ENCODE measurements around the gene POLR2C. TPM values are rescaled to one million over a fixed set of nuclear protein-coding genes. Genes with fewer than 3 reads are reported as not detected.
"Not testable (repeated sequence)": the region's sequence is repeated elsewhere in the genome, so short reads cannot be mapped to it uniquely, and the experiment has no call there.

The POLR2C gene
- 10 to 100 TPM; 69.6 to 89.1 (median 82.8) TPM for polyA plus RNA-seq (ENCODE audit: insufficient read length in 4 of 4)

DNA sequence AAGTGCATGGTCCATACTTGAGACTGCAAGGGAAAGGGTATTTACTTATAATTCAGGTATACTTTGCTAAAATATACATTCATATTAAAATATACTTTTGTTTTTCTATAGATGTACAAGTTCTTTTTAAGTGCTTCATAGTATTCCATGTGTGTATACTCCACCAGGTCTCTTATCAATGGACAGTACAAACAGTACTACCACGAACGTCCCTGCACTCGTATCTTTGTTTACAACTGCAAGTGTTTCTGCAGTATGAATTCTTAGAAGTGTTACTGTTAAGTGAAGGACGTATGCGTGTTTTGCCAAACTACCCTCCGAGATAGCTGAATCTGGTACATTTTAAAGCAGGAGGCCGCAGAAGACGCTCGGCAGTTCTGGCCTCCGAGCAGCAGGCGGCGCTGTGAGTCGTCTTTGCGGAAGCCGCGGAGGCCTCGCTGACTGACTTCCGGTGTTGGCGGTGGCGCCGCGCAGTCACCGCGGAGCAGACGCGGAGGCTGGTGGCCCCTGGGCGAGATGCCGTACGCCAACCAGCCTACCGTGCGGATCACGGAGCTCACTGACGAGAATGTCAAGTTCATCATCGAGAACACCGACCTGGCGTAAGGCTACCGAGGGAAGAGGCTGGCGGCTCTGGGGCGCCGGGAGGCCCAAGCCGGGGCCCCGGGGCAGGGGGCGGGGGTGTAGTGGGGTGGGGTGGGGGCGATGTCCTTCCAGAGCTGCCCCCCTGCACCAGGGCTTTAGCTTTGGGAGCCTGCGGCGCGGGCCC, at the start of gene POLR2C:
Gene POLR2C, plus strand, starts transcription at position 471 of the 769 bp plus-strand sequence. Its CDS starts 46 bp downstream, at position 517.
- DNase-seq (ENCODE audit: low read depth in 4 of 4, low spot score in 3 of 4) = peak in 3 of 4 donors; percentile 72 to 73 (median 73)

DNA sequence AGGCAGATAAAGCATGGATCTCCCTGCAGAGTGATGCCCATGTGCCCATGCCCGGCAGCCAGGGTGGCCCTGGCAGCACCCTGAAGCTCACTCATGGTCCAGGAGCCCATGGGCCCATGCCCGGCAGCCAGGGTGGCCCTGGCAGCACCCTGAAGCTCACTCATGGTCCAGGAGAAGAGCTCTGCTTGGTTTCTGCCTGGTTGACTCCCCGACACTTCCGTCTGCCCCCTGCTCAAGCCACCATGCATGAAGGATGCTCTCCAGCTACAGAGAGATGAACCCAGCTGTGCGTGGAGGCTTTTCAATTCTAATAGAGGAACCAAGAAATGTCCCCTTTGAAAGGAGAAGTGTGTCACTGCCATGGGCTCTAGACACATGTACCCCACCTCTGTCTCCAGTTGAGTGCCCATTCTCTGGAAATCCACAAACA, 49.2 kb upstream of the POLR2C start:
- no peak for DNase-seq (ENCODE audit: low read depth in 4 of 4, low spot score in 3 of 4)

- DNase-seq (ENCODE audit: low read depth in 4 of 4, low spot score in 3 of 4) = no peak
Observed at GRCh38 chr16:57413733-57414132, 48.7 kb upstream of the POLR2C start.

DNA sequence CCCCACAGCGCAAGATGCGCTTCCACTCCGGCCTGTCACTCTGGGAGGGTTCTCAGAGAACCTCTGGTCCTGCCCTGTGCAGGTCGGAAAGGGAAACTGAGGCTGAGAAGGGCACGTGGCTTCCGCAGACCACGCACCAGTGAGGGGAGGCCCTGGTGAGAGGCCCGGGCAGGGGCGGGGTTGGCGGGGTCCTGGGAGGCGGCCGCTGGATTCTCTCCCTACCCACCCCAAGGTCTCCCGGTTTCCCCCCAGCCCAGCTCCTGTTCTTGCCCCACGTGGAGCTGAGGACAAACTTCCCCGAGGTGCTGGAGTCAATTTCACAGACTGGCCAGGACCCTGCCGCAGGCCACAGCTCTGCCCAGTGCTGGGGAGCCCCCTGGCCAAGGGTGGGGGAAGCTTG, 46.4 kb upstream of the POLR2C start:
- DNase-seq (ENCODE audit: low read depth in 4 of 4, low spot score in 3 of 4) = no peak

GRCh38 chr16:57419506-57419905, 43.0 kb upstream of the POLR2C start:
- DNase-seq (ENCODE audit: low read depth in 4 of 4, low spot score in 3 of 4) = no peak

DNA sequence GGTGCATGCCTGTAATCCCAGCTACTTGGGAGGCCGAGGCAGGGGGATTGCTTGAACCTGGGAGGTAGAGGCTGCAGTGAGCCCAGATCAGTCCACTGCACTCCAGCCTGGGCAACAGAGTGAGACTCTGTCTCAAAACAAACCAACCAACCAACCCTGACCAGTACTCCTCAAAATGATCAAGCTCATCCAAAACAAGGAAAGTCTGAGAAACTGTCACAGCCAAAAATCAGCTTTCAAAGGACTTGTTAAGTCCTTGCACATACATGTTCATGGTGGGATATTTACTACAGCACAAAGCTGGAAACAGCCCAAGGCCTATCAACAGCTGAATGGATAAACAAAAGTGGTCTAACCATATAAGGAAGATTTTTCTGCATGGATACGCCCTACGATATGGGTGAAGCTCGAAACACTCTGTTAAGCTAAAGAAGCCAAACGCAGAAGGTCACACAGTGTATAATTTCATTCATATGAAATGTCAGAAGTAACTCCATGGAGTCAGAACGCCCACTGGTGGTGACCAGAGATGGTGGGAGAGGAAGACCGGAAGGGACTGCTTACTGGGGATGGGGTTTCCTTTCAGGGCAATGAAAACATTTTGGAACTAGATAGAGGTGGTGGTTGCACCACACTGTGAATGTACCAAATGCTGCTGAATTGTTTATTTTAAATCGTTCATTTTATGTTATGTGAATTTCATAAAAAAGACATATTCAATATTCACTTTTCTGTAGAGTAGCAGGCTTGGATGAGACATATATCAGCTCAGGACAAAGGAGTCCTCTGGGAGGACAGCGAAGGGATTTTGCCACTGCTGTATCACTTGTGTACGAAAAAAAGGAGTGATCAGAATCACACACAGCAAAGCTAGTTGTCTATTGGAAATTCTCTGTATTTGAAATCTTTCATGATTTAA, 40.2 kb upstream of the POLR2C start:
- DNase-seq (ENCODE audit: low read depth in 4 of 4, low spot score in 3 of 4) = peak in 3 of 4 donors; percentile 52 to 58 (median 54)

GRCh38 chr16:57423152-57423551, 39.3 kb upstream of the POLR2C start:
- no peak for DNase-seq (ENCODE audit: low read depth in 4 of 4, low spot score in 3 of 4)

DNA sequence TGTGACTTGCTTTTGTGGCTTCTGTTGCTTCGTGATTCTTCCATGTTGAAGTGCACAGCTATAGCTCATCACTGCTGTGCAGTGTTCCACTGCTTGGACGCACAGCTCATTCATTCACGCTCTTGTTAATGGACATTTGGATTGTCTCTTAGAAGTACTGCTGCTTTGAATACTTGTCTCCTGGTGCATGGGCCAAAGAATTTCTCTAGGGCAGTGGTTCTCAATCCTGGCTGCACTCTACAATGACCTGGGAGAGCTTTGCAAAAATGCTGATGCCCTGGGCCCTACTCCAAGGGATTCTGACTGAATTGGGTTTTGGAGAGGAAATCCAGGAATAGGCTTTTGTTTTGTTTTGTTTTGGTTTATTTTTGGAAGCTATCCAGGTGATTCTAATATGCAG, 37.9 kb upstream of the POLR2C start:
- no peak for DNase-seq (ENCODE audit: low read depth in 4 of 4, low spot score in 3 of 4)

DNA sequence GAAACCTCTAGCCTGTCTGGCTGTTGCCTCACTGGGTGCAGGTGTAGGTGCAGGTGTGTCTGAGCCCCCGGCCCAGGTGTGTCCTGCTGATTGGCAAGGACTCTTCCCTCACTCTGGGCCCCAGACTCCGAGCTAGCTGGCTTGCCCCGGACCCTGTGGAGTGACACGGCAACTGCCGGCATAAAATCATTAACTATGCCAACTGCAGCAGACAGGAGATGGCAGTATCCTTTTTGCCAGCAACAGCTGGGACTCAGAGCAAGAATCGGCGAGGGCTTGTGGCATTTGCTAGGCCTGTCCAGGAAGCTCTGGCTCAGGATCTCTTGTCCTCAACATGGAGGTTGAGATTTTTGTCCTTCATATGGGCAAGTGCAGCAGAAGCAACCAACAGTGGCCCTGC, 36.1 kb upstream of the POLR2C start:
- no peak for DNase-seq (ENCODE audit: low read depth in 4 of 4, low spot score in 3 of 4)

DNA sequence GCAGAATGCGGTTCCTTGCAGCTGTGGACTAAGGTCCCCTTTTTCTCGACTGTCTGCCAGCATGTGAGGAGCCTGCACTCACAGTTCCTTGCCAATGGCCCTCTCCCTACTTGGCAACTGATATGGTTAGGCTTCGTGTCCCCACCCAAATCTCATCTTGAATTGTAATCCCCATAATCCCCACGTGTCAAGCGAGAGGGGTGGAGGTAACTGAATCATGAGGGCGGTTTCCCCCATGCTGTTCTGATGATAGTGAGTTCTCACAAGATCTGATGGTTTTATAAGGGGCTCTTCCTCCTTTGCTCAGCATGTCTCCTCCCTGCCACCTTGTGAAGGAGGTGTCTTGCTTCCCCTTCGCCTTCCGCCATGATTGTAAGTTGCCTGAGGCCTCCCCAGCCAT, 35.2 kb upstream of the POLR2C start:
- DNase-seq (ENCODE audit: low read depth in 4 of 4, low spot score in 3 of 4) = no peak

DNA sequence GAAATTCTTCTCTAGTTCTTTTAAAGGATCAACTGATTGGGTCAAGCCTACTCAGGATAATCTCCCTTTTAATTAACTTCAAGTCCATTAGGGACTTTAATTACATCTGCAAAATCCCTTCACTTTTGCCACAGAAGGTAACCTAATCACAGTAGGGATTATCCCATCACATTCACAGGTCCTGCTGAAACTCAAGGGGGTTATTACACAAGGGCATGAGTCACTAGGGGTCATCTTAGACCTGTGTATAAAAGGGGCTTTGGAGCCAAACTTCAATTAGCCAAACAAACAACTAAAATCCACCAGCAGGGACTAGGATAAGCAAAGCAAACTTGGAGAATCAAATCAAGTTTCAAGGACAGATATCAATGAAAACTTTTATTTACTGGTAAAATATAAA, 34.7 kb upstream of the POLR2C start:
- no peak for DNase-seq (ENCODE audit: low read depth in 4 of 4, low spot score in 3 of 4)

GRCh38 chr16:57430955-57431354, 31.5 kb upstream of the POLR2C start:
- no peak for DNase-seq (ENCODE audit: low read depth in 4 of 4, low spot score in 3 of 4)

- no peak for DNase-seq (ENCODE audit: low read depth in 4 of 4, low spot score in 3 of 4)
Observed at GRCh38 chr16:57432505-57432904, 30.0 kb upstream of the POLR2C start.

DNA sequence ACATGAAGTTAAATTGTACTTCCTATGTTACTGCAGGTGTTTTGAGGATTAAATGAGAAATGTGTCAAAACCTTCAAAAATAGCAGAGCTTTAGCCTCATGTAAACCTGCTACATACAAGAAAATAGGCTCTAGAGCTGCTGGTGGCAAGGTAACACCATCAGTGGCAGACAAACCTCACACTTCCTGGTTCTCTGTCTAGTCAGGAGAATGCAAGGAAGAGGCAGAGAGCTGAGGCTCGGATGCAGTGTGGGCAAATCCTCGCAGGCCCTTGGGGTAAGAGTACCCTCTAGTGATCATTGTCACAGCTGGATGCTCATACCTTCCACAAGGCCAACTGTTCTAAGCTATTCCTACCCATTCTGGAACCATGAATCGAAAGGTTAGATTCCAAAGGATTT, 29.5 kb upstream of the POLR2C start:
- no peak for DNase-seq (ENCODE audit: low read depth in 4 of 4, low spot score in 3 of 4)

GRCh38 chr16:57434003-57434402, 28.5 kb upstream of the POLR2C start:
- no peak for DNase-seq (ENCODE audit: low read depth in 4 of 4, low spot score in 3 of 4)

DNA sequence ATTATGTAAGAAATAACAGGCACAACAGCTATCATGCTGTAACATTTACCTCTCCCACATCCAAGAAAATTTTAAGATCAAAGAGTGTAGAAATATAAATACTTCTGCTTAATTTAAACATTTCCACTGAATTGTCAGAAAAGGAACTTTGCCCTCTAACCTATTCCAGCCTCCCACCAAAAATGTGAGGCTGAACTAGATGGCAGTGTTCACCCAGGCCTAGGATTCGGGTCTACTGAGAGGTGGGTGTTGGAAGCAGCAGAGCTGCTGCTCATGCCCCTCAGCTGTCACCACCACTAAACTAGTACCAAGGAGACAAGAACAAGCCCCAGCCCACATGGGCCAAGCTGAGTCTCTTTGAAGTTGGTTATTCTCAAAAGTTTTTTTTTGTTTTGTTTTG, 26.6 kb upstream of the POLR2C start:
- no peak for DNase-seq (ENCODE audit: low read depth in 4 of 4, low spot score in 3 of 4)

- DNase-seq (ENCODE audit: low read depth in 4 of 4, low spot score in 3 of 4) = not testable (repeated sequence)
Observed at GRCh38 chr16:57439947-57440346, 22.5 kb upstream of the POLR2C start.

DNA sequence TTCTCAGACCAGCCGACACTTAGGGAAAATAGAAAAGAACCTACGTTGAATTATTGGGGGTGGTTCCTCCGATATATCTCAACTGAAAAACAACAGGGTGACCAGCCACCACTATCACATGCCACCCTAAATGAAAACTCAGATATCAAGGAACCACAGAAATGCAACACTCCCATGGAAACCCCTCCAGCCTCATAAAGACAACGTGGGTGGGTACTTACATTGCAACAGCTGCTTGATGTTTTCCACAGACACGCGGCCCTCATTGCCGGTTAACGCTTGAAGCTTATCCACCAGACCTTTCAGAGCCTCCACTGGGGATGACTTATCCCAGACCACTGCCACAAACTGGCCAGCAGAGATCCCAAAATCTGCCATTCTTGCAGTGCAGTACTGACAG, 21.9 kb upstream of the POLR2C start:
- DNase-seq (ENCODE audit: low read depth in 4 of 4, low spot score in 3 of 4) = not testable (repeated sequence)

GRCh38 chr16:57444711-57445110, 17.8 kb upstream of the POLR2C start:
- no peak for DNase-seq (ENCODE audit: low read depth in 4 of 4, low spot score in 3 of 4)

DNA sequence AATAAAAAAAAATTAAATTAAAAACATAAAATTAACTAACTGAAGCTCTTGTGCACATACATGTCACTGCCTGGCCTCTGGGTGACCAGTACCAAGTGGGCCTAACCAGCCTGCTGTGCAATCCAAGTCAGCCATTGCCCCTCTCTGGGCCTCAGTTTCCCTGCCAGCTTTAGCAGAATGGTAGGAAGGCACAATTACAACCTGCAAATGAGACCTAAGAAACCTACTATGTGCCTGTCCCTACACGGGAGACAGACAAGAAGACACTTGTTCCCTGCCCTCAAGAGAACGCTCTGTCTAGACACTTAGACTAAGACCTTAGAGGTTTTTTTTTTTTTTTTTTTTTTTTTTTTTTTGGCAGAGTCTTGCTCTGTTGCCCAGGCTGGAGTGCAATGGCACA, 17.0 kb upstream of the POLR2C start:
- DNase-seq (ENCODE audit: low read depth in 4 of 4, low spot score in 3 of 4) = no peak

GRCh38 chr16:57446531-57447185, 15.8 kb upstream of the POLR2C start:
- DNase-seq (ENCODE audit: low read depth in 4 of 4, low spot score in 3 of 4) = no peak

Measured in left renal pelvis (tissue), 4 donors.